ENCODE measurements around the gene DCLK1.

The DCLK1 gene

DNA sequence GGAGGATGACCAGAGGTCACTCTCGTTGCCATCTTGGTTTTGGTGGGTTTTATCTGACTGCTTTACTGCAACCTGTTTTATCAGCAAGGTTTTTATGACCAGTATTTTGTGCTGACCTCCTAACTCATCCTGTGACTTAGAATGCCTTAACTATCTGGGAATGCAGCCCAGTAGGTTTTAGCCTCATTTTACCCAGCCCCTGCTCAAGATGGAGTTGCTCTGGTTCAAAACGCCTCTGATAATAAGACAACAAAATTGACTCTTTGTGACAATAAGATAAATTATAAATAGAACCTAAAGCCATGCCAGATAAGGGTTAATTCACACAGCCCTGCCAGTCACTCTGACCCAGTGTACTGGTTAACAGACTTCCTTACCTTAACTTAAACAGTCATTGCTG is 387.0 kb downstream of the DCLK1 start:
- no peaks in the 10 kb centered on the region for H3K9me3 ChIP-seq (ENCODE audit: insufficient read depth, low read depth, low read length)
- no peak overlapping the region for H3K4me3 ChIP-seq (ENCODE audit: low read length, poor library complexity, severe bottlenecking)
- H3K36me3 ChIP-seq (ENCODE audit: insufficient read depth, low read length), result no peaks in the 10 kb centered on the region
- H3F3A ChIP-seq (ENCODE audit: low read depth), result no peaks in the 10 kb centered on the region
- H3K79me2 ChIP-seq (ENCODE audit: insufficient read depth, low read length), result no peaks in the 10 kb centered on the region
- H3K9ac ChIP-seq (ENCODE audit: low read depth, low read length, poor library complexity, severe bottlenecking), result no peak overlapping the region
- no peaks in the 10 kb centered on the region for H3K9me2 ChIP-seq (replicated peaks; ENCODE audit: low read depth, low read length)
- no peaks in the 10 kb centered on the region for H3K27me3 ChIP-seq (ENCODE audit: insufficient read depth, low read length, poor library complexity, severe bottlenecking)
- H3K4me2 ChIP-seq (ENCODE audit: low read depth, low read length, poor library complexity, severe bottlenecking), result no peak overlapping the region
- H3K4me1 ChIP-seq (ENCODE audit: insufficient read depth, low read length, poor library complexity, severe bottlenecking), result no peaks in the 10 kb centered on the region
- TF ChIP-seq EZH2phosphoT487 (IDR thresholded peaks at IDR 0.05; ENCODE audit: borderline replicate concordance) (no peak), CTCF (conservative IDR thresholded peaks at IDR 0.05; ENCODE audit: low read length) (no peak)
- H4K20me1 ChIP-seq (ENCODE audit: insufficient read depth, low read length, poor library complexity, severe bottlenecking), result no peaks in the 10 kb centered on the region
- H2AFZ ChIP-seq (ENCODE audit: low read length), result no peak overlapping the region

GRCh38 chr13:35743165-35743564 is 388.0 kb downstream of the DCLK1 start:
- Histone ChIP-seq H3K4me1 (ENCODE audit: insufficient read depth, low read length, poor library complexity, severe bottlenecking) (no peaks in the 10 kb centered on the region), H3K27me3 (ENCODE audit: insufficient read depth, low read length, poor library complexity, severe bottlenecking) (no peaks in the 10 kb centered on the region), H3K9me2 (replicated peaks; ENCODE audit: low read depth, low read length) (no peaks in the 10 kb centered on the region), H3K79me2 (ENCODE audit: insufficient read depth, low read length) (no peaks in the 10 kb centered on the region), H3K9me3 (ENCODE audit: insufficient read depth, low read depth, low read length) (no peaks in the 10 kb centered on the region), H3F3A (ENCODE audit: low read depth) (no peaks in the 10 kb centered on the region), H2AFZ (ENCODE audit: low read length) (no peak overlapping the region), H4K20me1 (ENCODE audit: insufficient read depth, low read length, poor library complexity, severe bottlenecking) (no peaks in the 10 kb centered on the region), H3K4me2 (ENCODE audit: low read depth, low read length, poor library complexity, severe bottlenecking) (no peak overlapping the region), H3K9ac (ENCODE audit: low read depth, low read length, poor library complexity, severe bottlenecking) (no peak overlapping the region), H3K4me3 (ENCODE audit: low read length, poor library complexity, severe bottlenecking) (no peak overlapping the region), H3K36me3 (ENCODE audit: insufficient read depth, low read length) (no peaks in the 10 kb centered on the region)
- TF ChIP-seq EZH2phosphoT487 (IDR thresholded peaks at IDR 0.05; ENCODE audit: borderline replicate concordance), result no peak
- no peak for TF ChIP-seq CTCF (conservative IDR thresholded peaks at IDR 0.05; ENCODE audit: low read length)

DNA sequence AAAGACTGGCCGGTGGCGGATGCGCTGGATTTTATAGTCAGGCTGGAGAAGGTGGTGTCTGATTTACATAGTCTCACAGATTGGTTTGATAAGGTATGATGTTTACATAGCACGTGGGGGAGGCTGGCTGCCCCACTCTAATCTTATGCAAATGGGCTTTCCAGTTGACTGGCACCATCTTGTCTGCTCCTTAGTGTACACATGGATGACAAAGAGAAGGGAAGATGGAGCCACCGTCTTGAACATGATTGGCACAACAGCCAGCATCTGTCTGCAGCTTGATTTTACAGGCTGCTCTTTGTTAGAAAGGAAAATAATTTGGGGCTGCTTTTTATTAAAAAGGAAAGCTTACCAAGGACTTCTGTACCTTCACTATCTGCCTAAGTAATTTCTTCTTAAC is 389.5 kb downstream of the DCLK1 start:
- H3K36me3 ChIP-seq (ENCODE audit: insufficient read depth, low read length), result no peaks in the 10 kb centered on the region
- H2AFZ ChIP-seq (ENCODE audit: low read length), result no peak overlapping the region
- TF ChIP-seq EZH2phosphoT487 (IDR thresholded peaks at IDR 0.05; ENCODE audit: borderline replicate concordance), result no peak
- TF ChIP-seq CTCF (conservative IDR thresholded peaks at IDR 0.05; ENCODE audit: low read length), result no peak
- H3K4me2 ChIP-seq (ENCODE audit: low read depth, low read length, poor library complexity, severe bottlenecking), result no peak overlapping the region
- no peaks in the 10 kb centered on the region for H3K27me3 ChIP-seq (ENCODE audit: insufficient read depth, low read length, poor library complexity, severe bottlenecking)
- no peaks in the 10 kb centered on the region for H3K9me2 ChIP-seq (replicated peaks; ENCODE audit: low read depth, low read length)
- no peaks in the 10 kb centered on the region for H3K4me1 ChIP-seq (ENCODE audit: insufficient read depth, low read length, poor library complexity, severe bottlenecking)
- H4K20me1 ChIP-seq (ENCODE audit: insufficient read depth, low read length, poor library complexity, severe bottlenecking), result no peaks in the 10 kb centered on the region
- H3K79me2 ChIP-seq (ENCODE audit: insufficient read depth, low read length), result no peaks in the 10 kb centered on the region
- H3K9ac ChIP-seq (ENCODE audit: low read depth, low read length, poor library complexity, severe bottlenecking), result no peak overlapping the region
- H3K9me3 ChIP-seq (ENCODE audit: insufficient read depth, low read depth, low read length), result no peaks in the 10 kb centered on the region
- H3K4me3 ChIP-seq (ENCODE audit: low read length, poor library complexity, severe bottlenecking), result no peak overlapping the region
- H3F3A ChIP-seq (ENCODE audit: low read depth), result no peaks in the 10 kb centered on the region

All from Loucy (cell line).